Measurements from ENCODE around the gene MYL5. TPM values are rescaled to one million over a fixed set of nuclear protein-coding genes. Genes with fewer than 3 reads are reported as not detected.

MYL5 gene
- total RNA-seq, 1 experiment from 2014 or later: 29.8 TPM

DNA sequence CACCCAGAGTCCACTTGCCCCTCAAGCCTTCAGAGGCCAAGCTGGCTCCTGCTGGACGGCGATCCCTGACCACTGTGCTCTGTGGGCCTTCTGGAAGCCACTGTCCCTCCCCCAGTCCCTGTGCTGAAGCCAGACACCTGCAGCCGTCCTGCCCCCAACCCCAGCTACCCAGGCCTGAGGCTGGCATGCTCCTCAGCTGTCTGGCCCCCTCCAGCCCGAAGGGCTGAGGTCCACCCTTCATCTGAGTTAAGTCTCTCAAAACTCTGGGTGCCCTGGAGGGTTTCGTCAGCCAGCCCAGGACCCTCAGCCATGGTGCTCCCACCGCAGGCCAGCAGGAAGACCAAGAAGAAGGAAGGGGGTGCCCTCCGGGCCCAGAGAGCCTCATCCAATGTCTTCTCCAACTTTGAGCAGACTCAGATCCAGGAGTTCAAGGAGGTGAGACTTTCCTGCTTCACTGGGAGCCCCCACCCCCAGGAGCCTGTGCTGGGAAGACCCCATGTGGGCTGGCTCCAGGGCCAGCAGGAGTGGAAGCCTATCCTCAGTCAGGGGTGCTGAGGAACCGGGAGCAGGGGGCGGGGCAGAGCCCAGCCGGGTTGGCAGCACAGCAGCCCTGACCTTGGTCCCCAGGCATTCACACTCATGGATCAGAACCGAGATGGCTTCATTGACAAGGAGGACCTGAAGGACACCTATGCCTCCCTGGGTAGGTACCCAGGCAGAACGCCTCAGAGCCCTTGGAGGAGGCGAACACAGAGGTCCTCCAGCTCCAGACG, 4.2 kb downstream of the MYL5 start:
- ChIA-PET CTCF (no interaction called here), POLR2A (ENCODE audit: unreplicated experiment) (interaction anchor here (0.6 kb wide), 1 partner anchor 611 kb away, joined by 3 read pairs; no protein-coding TSS in a partner anchor)
- intact Hi-C loops (cut with micrococcal nuclease; ENCODE audit: unreplicated experiment): no loop called here
- Histone ChIP-seq H3K79me2 (ENCODE audit: low read depth) (peaks cover 14% of the 10 kb centered on the region), H4K20me1 (ENCODE audit: insufficient read depth) (no peaks in the 10 kb centered on the region), H3K36me3 (ENCODE audit: low read depth) (no peaks in the 10 kb centered on the region), H3K27me3 (ENCODE audit: insufficient read depth, low read depth) (no peaks in the 10 kb centered on the region), H3K4me1 (replicated peaks; ENCODE audit: insufficient read depth) (peaks cover 7% of the 10 kb centered on the region; the same call in 1 of the 2 replicates), H3K4me3 (no peak overlapping the region), H2AFZ (no peak overlapping the region), H3K27ac (no peak overlapping the region), H3F3A (ENCODE audit: insufficient read depth, low read depth) (0 out of 2 replicates have a peak, but pooled peaks cover 3% of the 10 kb centered on the region), H3K9me3 (ENCODE audit: insufficient read depth, low read depth) (no peaks in the 10 kb centered on the region), H3K4me2 (no peak overlapping the region), H3K9me2 (ENCODE audit: insufficient read depth) (no peaks in the 10 kb centered on the region)
- BruUV-seq (replicated peaks): no TSS peak
- DNase-seq: peak in 1 of 2 experiments; percentile 12
- no peak for TF ChIP-seq EZH2 (IDR thresholded peaks at IDR 0.05; ENCODE audit: low read depth)
- TF ChIP-seq, protein P1, sequence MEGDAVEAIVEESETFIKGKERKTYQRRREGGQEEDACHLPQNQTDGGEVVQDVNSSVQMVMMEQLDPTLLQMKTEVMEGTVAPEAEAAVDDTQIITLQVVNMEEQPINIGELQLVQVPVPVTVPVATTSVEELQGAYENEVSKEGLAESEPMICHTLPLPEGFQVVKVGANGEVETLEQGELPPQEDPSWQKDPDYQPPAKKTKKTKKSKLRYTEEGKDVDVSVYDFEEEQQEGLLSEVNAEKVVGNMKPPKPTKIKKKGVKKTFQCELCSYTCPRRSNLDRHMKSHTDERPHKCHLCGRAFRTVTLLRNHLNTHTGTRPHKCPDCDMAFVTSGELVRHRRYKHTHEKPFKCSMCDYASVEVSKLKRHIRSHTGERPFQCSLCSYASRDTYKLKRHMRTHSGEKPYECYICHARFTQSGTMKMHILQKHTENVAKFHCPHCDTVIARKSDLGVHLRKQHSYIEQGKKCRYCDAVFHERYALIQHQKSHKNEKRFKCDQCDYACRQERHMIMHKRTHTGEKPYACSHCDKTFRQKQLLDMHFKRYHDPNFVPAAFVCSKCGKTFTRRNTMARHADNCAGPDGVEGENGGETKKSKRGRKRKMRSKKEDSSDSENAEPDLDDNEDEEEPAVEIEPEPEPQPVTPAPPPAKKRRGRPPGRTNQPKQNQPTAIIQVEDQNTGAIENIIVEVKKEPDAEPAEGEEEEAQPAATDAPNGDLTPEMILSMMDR (conservative IDR thresholded peaks at IDR 0.05): no peak

DNA sequence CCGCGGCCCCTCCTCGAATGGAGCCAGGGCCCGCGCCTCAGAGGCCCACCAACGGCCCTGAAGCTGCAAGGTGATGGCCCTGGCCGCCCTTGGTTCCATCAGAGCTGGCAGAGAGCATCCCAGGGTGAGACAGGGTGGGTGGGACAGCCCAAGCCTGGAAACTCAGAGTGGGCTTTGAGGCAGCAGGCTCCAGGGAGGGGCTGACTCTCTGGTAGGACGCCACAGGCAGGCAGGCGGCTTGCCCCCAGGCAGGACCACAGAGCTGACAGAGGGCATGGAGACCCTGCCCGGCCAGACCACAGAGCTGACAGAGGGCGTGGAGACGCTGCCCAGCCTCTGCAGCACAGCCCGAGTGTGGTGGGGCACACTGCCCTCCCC, 4.8 kb downstream of the MYL5 start:
- H3K79me2 ChIP-seq (ENCODE audit: low read depth): peaks cover 12% of the 10 kb centered on the region
- 0 out of 2 replicates have a peak, but pooled peaks cover 3% of the 10 kb centered on the region for H3F3A ChIP-seq (ENCODE audit: insufficient read depth, low read depth)
- no peak overlapping the region for H3K4me2 ChIP-seq
- no peaks in the 10 kb centered on the region for H4K20me1 ChIP-seq (ENCODE audit: insufficient read depth)
- H3K27ac ChIP-seq: no peak overlapping the region
- no peaks in the 10 kb centered on the region for H3K36me3 ChIP-seq (ENCODE audit: low read depth)
- POLR2A ChIA-PET (ENCODE audit: unreplicated experiment): no interaction called here
- CTCF ChIA-PET: no interaction called here
- intact Hi-C loops (cut with micrococcal nuclease; ENCODE audit: unreplicated experiment): no loop called here
- no peak overlapping the region for H2AFZ ChIP-seq
- DNase-seq: no peak
- no peak overlapping the region for H3K4me3 ChIP-seq
- H3K9me3 ChIP-seq (ENCODE audit: insufficient read depth, low read depth): no peaks in the 10 kb centered on the region
- BruUV-seq (replicated peaks): no TSS peak
- no peaks in the 10 kb centered on the region for H3K27me3 ChIP-seq (ENCODE audit: insufficient read depth, low read depth)
- peaks cover 7% of the 10 kb centered on the region; the same call in 1 of the 2 replicates for H3K4me1 ChIP-seq (replicated peaks; ENCODE audit: insufficient read depth)
- TF ChIP-seq, protein P1 (conservative IDR thresholded peaks at IDR 0.05): no peak
- no peak for TF ChIP-seq EZH2 (IDR thresholded peaks at IDR 0.05; ENCODE audit: low read depth)
- H3K9me2 ChIP-seq (ENCODE audit: insufficient read depth): no peaks in the 10 kb centered on the region

DNA sequence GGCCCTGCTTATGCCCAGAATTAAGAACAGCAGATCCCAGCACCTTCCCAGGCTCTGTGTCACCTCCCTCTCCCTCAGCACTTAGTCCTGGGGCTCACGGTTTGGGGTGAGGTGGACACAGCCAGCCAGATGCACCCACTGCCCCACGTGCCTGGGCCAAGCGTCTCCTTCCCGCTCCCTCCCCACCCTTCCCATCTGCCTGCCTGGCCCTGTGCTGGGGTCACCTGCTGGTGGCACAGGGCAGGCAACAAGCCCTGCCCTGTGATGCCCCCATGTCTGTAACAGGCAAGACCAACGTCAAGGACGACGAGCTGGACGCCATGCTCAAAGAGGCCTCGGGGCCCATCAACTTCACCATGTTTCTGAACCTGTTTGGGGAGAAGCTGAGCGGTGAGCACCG, 5.3 kb downstream of the MYL5 start:
- intact Hi-C loops (cut with micrococcal nuclease; ENCODE audit: unreplicated experiment): no loop called here
- Histone ChIP-seq H3F3A (ENCODE audit: insufficient read depth, low read depth) (0 out of 2 replicates have a peak, but pooled peaks cover 3% of the 10 kb centered on the region), H2AFZ (no peak overlapping the region), H3K4me3 (no peak overlapping the region), H3K27me3 (ENCODE audit: insufficient read depth, low read depth) (no peaks in the 10 kb centered on the region), H3K9me3 (ENCODE audit: insufficient read depth, low read depth) (no peaks in the 10 kb centered on the region), H4K20me1 (ENCODE audit: insufficient read depth) (no peaks in the 10 kb centered on the region), H3K27ac (no peak overlapping the region), H3K9me2 (ENCODE audit: insufficient read depth) (no peaks in the 10 kb centered on the region), H3K4me1 (replicated peaks; ENCODE audit: insufficient read depth) (peaks cover 7% of the 10 kb centered on the region; the same call in 1 of the 2 replicates), H3K36me3 (ENCODE audit: low read depth) (no peaks in the 10 kb centered on the region), H3K79me2 (ENCODE audit: low read depth) (peaks cover 10% of the 10 kb centered on the region), H3K4me2 (no peak overlapping the region)
- no peak for DNase-seq
- ChIA-PET CTCF (no interaction called here), POLR2A (ENCODE audit: unreplicated experiment) (interaction anchor here (0.6 kb wide), 1 partner anchor 252 kb away, joined by 3 read pairs; no protein-coding TSS in a partner anchor)
- TF ChIP-seq, protein P1 (conservative IDR thresholded peaks at IDR 0.05): no peak
- TF ChIP-seq EZH2 (IDR thresholded peaks at IDR 0.05; ENCODE audit: low read depth): no peak
- BruUV-seq (replicated peaks): no TSS peak

Data from PC-9 (cell line).